ENCODE measurements around the gene OXCT2.
A peak's percentile ranks its signal among the peaks of the same experiment; 100 is the strongest.
"Not testable (repeated sequence)": the region's sequence is repeated elsewhere in the genome, so short reads cannot be mapped to it uniquely, and the experiment has no call there.

The OXCT2 gene

GRCh38 chr1:39771022-39771532 lies at the start of gene OXCT2:
Gene OXCT2, minus strand, starts transcription at chr1:39771348. Its CDS starts 93 bp downstream, at chr1:39771255.
- not testable (repeated sequence) for DNase-seq

- no peak for DNase-seq
These were observed 48.1 kb upstream of the OXCT2 start for GRCh38 chr1:39819091-39819812.

GRCh38 chr1:39818482-39818881 lies 47.3 kb upstream of the OXCT2 start:
- no peak for DNase-seq

- not testable (repeated sequence) for DNase-seq
These were observed 46.2 kb upstream of the OXCT2 start for GRCh38 chr1:39817091-39817932.

- DNase-seq: peak; percentile 57
These were observed 45.4 kb upstream of the OXCT2 start for GRCh38 chr1:39816415-39817090.

GRCh38 chr1:39812913-39813312 lies 41.8 kb upstream of the OXCT2 start:
- DNase-seq: no peak

- DNase-seq: no peak
These were observed 37.8 kb upstream of the OXCT2 start for GRCh38 chr1:39808784-39809517.

- DNase-seq: no peak
These were observed 34.2 kb upstream of the OXCT2 start for GRCh38 chr1:39805385-39805784.

GRCh38 chr1:39802496-39803260 lies 31.5 kb upstream of the OXCT2 start:
- no peak for DNase-seq

- no peak for DNase-seq
These were observed 29.3 kb upstream of the OXCT2 start for GRCh38 chr1:39800471-39800835.

- DNase-seq: no peak
These were observed 28.8 kb upstream of the OXCT2 start for GRCh38 chr1:39799770-39800470.

- DNase-seq: not testable (repeated sequence)
These were observed 28.0 kb upstream of the OXCT2 start for GRCh38 chr1:39798859-39799769.

GRCh38 chr1:39795651-39796050 lies 24.5 kb upstream of the OXCT2 start:
- no peak for DNase-seq

- DNase-seq: no peak
These were observed 20.7 kb upstream of the OXCT2 start for GRCh38 chr1:39791838-39792237.

- DNase-seq: no peak
These were observed 18.5 kb upstream of the OXCT2 start for GRCh38 chr1:39789571-39790110.

GRCh38 chr1:39788758-39789570 lies 17.8 kb upstream of the OXCT2 start, which contains the start of gene BMP8B:
Gene BMP8B, minus strand, starts transcription at chr1:39788865. Its CDS starts 380 bp downstream, at chr1:39788485.
- DNase-seq: peak; percentile 61

- DNase-seq: no peak
These were observed 17.2 kb upstream of the OXCT2 start for GRCh38 chr1:39788426-39788757.

- not testable (repeated sequence) for DNase-seq
These were observed 16.8 kb upstream of the OXCT2 start for GRCh38 chr1:39787964-39788363.

- DNase-seq: no peak
These were observed 16.3 kb upstream of the OXCT2 start for GRCh38 chr1:39787468-39787867.
